Loucy (cell line): Measurements from ENCODE around the gene KNDC1.

Source experiments
- CTCF ChIP-seq: fragments of 200-600 bp; sonication (generic); conservative IDR thresholded peaks from 2 replicates; pipeline ENCODE4 v1.5.1; 2014; ENCODE audit warnings: mild to moderate bottlenecking, antibody characterized with exemption, low read length
- EZH2phosphoT487 ChIP-seq: fragments of 200-600 bp; IDR thresholded peaks from 2 replicates; pipeline ENCODE4 v1.6.1; 2018; ENCODE audit warnings: antibody characterized with exemption, mild to moderate bottlenecking, moderate library complexity, borderline replicate concordance

GRCh38 chr10:133131734-133132472, 28.1 kb upstream of the KNDC1 start:
- TF ChIP-seq CTCF = no peak
- TF ChIP-seq EZH2phosphoT487 = no peak
